Ascending aorta (tissue), 2 donors: ENCODE data around the gene KLHL22. TPM values are rescaled to one million over a fixed set of nuclear protein-coding genes. Genes with fewer than 3 reads are reported as not detected.

Source experiments
- DNase-seq, 2 donors: peaks; one replicate each; pipeline ENCODE4 v3.0.0-alpha.2; 2019; ENCODE audit warnings: low spot score in 2 of 2
- H3K27ac ChIP-seq, 2 donors: fragments of 200-600 bp; sonication (generic); one replicate each; pipeline ENCODE4 v1.5.1; 2016 to 2017; ENCODE audit warnings: mild to moderate bottlenecking in 1 of 2
- H3K27me3 ChIP-seq: fragments of 200-600 bp; sonication (generic); one replicate; pipeline ENCODE4 v1.5.1; 2017
- H3K36me3 ChIP-seq, 2 donors: fragments of 200-600 bp; sonication (generic); one replicate each; pipeline ENCODE4 v1.5.1; 2016
- H3K4me1 ChIP-seq, 2 donors: fragments of 200-600 bp; sonication (generic); one replicate each; pipeline ENCODE4 v1.5.1; 2016 to 2017; ENCODE audit warnings: mild to moderate bottlenecking in 1 of 2
- H3K4me3 ChIP-seq, 2 donors: fragments of 200-600 bp; sonication (generic); one replicate each; pipeline ENCODE4 v1.5.1; 2016 to 2017; ENCODE audit warnings: mild to moderate bottlenecking in 1 of 2
- H3K9me3 ChIP-seq, 2 donors: fragments of 200-600 bp; sonication (generic); one replicate each; pipeline ENCODE4 v1.5.1; 2016
- CTCF ChIP-seq, 3 experiments: fragments of 200-600 bp in 2 of 3; fragments of 450-650 bp in 1 of 3; sonication (generic) in 2 of 3; IDR thresholded peaks; one replicate each; pipeline ENCODE4 v1.5.1; 2016 to 2019; ENCODE audit warnings: antibody characterized with exemption in 3 of 3, mild to moderate bottlenecking in 1 of 3, moderate library complexity in 1 of 3
- intact Hi-C: fragments of 100-400 bp; cut with DNase I; formaldehyde crosslinking; loops from one replicate; pipeline ENCODE4 v1.15.1; 2023
- total RNA-seq: library from RNA; depleted of rRNA; stranded (reverse); fragments of >200 nt; gene quantifications from one replicate; pipeline ENCODE4 v1.1.0, GENCODE V29; 2016

The KLHL22 gene
- total RNA-seq, 1 donor from 2014 or later: 63.8 TPM

GRCh38 chr22:20406686-20407408 lies 88.7 kb downstream of the KLHL22 start:
- intact Hi-C loops: no loop called here
- H3K27me3 ChIP-seq: no peaks in the 10 kb centered on the region

GRCh38 chr22:20405931-20406685 lies 89.5 kb downstream of the KLHL22 start:
- Histone ChIP-seq H3K4me1 (no peaks in the 10 kb centered on the region), H3K9me3 (no peaks in the 10 kb centered on the region), H3K27ac (no peak overlapping the region), H3K36me3 (peaks cover 23 to 56% of the 10 kb centered on the region in 2 donors), H3K27me3 (no peaks in the 10 kb centered on the region), H3K4me3 (no peak overlapping the region)
- intact Hi-C loops: no loop called here
- DNase-seq: peak in 1 of 2 donors; percentile 46
- TF ChIP-seq CTCF (IDR thresholded peaks at IDR 0.05): no peak

More at GRCh38 chr22:20406686-20407408, 88.7 kb downstream of the KLHL22 start:
- Histone ChIP-seq H3K4me1 (no peaks in the 10 kb centered on the region), H3K27ac (no peak overlapping the region), H3K36me3 (peaks cover 23 to 49% of the 10 kb centered on the region in 2 donors), H3K4me3 (no peak overlapping the region), H3K9me3 (no peaks in the 10 kb centered on the region)
- TF ChIP-seq CTCF (IDR thresholded peaks at IDR 0.05): no peak
- DNase-seq: peak in 1 of 2 donors; percentile 57

- TF ChIP-seq CTCF (IDR thresholded peaks at IDR 0.05): no peak
- DNase-seq: peak in 1 of 2 donors; percentile 51
- intact Hi-C loops: no loop called here
- Histone ChIP-seq H3K9me3 (no peaks in the 10 kb centered on the region), H3K27me3 (no peaks in the 10 kb centered on the region), H3K27ac (no peak overlapping the region), H3K4me3 (no peak overlapping the region), H3K4me1 (no peaks in the 10 kb centered on the region), H3K36me3 (peaks cover 23 to 57% of the 10 kb centered on the region in 2 donors)
Observed at GRCh38 chr22:20405291-20405930, 90.2 kb downstream of the KLHL22 start.

GRCh38 chr22:20404881-20405280 lies 90.7 kb downstream of the KLHL22 start:
- Histone ChIP-seq H3K9me3 (no peaks in the 10 kb centered on the region), H3K27ac (no peak overlapping the region), H3K4me3 (no peak overlapping the region), H3K4me1 (no peaks in the 10 kb centered on the region), H3K27me3 (no peaks in the 10 kb centered on the region), H3K36me3 (peaks cover 23 to 57% of the 10 kb centered on the region in 2 donors)
- TF ChIP-seq CTCF (IDR thresholded peaks at IDR 0.05): no peak
- DNase-seq: peak in 1 of 2 donors; percentile 18
- intact Hi-C loops: no loop called here

GRCh38 chr22:20403779-20404140 lies 91.8 kb downstream of the KLHL22 start:
- intact Hi-C loops: no loop called here
- no peak for DNase-seq
- H3K4me3 ChIP-seq: no peak overlapping the region

More at GRCh38 chr22:20403779-20404140, 91.8 kb downstream of the KLHL22 start:
- TF ChIP-seq CTCF (IDR thresholded peaks at IDR 0.05): no peak
- H3K9me3 ChIP-seq: no peaks in the 10 kb centered on the region
- H3K4me1 ChIP-seq: no peaks in the 10 kb centered on the region
- H3K27me3 ChIP-seq: no peaks in the 10 kb centered on the region
- peaks cover 23 to 57% of the 10 kb centered on the region in 2 donors for H3K36me3 ChIP-seq
- no peak overlapping the region for H3K27ac ChIP-seq
